ENCODE results near the gene SMAD7.

Gene SMAD7

DNA sequence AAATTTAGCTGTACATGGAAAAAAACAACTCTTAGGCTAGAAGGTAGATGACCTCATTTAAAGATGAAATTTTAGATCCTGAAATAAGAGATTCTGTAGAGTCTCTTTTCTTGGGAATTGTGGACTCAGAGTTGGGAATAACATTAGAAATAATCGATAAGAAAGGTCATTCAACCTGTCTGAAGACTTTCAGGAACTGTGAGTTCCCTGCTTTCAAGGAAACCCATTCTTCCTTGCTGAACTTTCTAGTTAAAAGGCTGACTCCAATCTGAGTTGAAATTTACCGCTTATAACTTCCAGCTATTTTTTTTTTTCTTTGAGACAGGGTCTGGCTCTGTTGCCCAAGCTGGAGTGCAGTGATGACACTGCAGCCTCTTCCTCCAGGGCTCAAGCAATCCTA is 16.8 kb upstream of the SMAD7 start:
- in situ Hi-C loops (cut with MboI; ENCODE audit: low pct_unique_long_range_greater_than_20kb, low sequenced_read_pairs, unreplicated experiment), result no loop called here
- TF ChIP-seq, protein P1, sequence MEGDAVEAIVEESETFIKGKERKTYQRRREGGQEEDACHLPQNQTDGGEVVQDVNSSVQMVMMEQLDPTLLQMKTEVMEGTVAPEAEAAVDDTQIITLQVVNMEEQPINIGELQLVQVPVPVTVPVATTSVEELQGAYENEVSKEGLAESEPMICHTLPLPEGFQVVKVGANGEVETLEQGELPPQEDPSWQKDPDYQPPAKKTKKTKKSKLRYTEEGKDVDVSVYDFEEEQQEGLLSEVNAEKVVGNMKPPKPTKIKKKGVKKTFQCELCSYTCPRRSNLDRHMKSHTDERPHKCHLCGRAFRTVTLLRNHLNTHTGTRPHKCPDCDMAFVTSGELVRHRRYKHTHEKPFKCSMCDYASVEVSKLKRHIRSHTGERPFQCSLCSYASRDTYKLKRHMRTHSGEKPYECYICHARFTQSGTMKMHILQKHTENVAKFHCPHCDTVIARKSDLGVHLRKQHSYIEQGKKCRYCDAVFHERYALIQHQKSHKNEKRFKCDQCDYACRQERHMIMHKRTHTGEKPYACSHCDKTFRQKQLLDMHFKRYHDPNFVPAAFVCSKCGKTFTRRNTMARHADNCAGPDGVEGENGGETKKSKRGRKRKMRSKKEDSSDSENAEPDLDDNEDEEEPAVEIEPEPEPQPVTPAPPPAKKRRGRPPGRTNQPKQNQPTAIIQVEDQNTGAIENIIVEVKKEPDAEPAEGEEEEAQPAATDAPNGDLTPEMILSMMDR (IDR thresholded peaks at IDR 0.05; ENCODE audit: extremely low read depth, insufficient read depth, missing control alignments), result no peak
- DNase-seq (ENCODE audit: low spot score), result no peak

DNA sequence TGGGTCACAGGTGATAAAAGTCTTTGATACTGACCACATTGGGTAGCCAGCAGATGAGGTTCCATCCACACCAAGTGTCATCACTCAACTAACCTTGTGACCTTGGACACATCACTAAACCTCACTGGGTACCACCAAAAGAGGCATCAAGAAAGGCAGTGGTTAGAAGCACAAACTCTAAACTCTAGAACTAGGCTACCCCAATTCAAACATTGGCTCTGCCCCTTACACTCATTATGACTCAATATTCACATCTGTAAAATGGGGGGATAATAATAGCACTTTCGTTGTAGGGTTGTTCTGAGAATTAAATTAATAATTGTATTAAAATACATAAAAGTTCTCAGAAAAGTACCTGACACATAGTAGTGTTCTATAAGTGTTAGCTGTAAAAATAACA is 15.8 kb upstream of the SMAD7 start:
- TF ChIP-seq, protein P1 (IDR thresholded peaks at IDR 0.05; ENCODE audit: extremely low read depth, insufficient read depth, missing control alignments), result no peak
- no peak for DNase-seq (ENCODE audit: low spot score)
- in situ Hi-C loops (cut with MboI; ENCODE audit: low pct_unique_long_range_greater_than_20kb, low sequenced_read_pairs, unreplicated experiment), result no loop called here

DNA sequence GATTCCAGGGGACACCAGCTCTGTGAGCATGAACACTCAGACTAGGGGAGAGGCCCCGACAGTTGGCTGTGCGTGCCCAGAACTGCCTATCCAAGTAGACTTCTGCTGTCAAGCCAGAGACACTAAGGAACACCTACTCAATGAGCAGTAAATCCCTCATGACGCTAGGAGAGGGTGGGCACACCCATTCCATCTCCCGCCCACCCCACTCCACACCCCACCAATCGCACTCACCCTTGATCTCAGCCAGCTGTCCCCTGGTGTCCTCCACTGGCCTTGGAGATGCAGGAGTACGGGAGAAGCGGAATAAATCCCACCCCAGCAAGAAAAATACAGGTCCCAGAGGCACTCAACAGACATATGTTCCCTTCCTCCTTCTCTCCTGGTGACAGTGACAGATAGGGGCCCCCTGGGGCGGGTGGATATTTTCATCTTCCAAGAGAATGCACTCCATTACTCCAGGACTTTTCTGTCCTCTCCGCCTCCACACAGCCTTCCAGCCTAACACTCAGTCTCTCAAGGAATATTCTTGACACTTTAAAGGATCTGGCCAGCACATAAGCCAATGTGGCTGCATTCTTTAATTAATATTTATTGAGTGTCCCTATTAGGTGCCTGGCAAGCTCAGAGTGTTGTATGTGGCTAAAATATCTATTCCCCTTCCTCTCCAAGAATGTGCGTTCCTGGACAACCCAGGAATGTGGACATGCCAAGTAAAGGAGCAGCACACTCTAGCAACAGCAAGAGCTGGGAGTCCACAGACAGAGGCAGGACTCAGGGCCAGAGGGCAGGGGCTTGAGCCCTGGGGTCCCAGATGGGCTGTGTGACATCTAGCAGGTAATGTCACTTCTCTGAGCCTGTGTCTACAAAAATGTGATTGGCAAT is 13.1 kb upstream of the SMAD7 start:
- in situ Hi-C loops (cut with MboI; ENCODE audit: low pct_unique_long_range_greater_than_20kb, low sequenced_read_pairs, unreplicated experiment), result no loop called here

DNA sequence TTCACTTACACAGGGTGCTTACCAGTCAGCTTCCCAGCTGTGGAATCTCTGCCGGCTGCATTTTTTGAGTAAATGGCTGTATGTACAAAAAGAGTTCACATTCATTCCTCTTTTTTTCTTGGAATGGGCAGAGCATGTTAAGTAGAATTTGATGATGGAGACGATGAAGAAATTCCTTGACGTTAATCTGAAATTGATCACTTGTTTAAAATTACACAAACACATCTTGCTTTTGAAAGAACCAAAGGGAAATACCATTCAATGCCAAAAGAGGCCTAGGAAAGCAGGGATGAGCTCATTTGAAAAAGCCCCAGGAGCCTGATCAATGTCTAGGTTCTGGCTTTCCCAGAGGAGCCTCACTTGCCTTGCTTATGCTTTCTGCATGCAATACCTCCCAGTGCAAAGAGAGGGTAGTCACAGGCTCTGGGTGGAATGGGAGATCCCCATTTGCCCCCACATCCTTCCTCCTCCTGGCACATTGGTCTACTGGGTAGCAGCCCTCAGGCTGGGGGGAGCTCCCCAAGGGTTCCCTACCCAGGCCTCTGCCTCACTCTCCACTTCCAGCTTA is 12.3 kb upstream of the SMAD7 start:
- in situ Hi-C loops (cut with MboI; ENCODE audit: low pct_unique_long_range_greater_than_20kb, low sequenced_read_pairs, unreplicated experiment), result no loop called here
- TF ChIP-seq, protein P1 (IDR thresholded peaks at IDR 0.05; ENCODE audit: extremely low read depth, insufficient read depth, missing control alignments), result no peak
- DNase-seq (ENCODE audit: low spot score), result no peak

More for the DNA sequence above, 13.1 kb upstream of the SMAD7 start:
- TF ChIP-seq, protein P1 (IDR thresholded peaks at IDR 0.05; ENCODE audit: extremely low read depth, insufficient read depth, missing control alignments), result no peak
- DNase-seq (ENCODE audit: low spot score), result no peak

DNA sequence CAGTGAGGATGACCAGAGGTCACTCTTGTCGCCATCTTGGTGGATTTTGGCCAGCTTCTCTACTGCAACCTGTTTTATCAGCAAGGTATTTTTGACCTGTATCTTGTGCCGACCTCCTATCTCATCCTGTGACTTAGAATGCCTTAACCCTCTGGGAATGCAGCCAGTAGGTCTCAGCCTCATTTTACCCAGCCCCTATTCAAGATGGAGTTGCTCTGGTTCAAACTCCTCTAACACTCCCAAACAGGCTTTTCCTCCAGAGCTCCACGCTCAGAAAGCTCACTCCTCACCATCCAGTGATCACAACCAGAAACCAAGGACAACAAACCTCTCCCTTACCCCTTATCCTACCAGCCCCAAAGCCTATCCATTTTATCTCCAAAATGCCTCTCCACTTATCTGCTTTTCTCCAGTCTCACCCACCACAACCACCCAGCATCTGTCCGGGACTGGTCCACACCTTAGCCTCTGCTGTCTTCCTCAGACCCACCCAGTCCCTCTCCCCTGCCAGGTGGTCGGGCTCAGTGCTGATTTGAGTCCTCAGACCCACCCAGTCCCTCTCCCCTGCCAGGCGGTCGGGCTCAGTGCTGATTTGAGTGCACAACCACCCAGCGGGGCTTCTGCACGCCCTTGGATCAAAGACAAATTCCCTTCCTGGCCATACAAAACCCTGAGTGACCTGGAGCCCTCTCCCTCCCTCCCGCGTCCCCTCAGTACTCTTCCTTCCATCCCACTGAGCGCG is 11.7 kb upstream of the SMAD7 start:
- in situ Hi-C loops (cut with MboI; ENCODE audit: low pct_unique_long_range_greater_than_20kb, low sequenced_read_pairs, unreplicated experiment), result no loop called here
- DNase-seq (ENCODE audit: low spot score), result no peak
- TF ChIP-seq, protein P1 (IDR thresholded peaks at IDR 0.05; ENCODE audit: extremely low read depth, insufficient read depth, missing control alignments), result no peak

DNA sequence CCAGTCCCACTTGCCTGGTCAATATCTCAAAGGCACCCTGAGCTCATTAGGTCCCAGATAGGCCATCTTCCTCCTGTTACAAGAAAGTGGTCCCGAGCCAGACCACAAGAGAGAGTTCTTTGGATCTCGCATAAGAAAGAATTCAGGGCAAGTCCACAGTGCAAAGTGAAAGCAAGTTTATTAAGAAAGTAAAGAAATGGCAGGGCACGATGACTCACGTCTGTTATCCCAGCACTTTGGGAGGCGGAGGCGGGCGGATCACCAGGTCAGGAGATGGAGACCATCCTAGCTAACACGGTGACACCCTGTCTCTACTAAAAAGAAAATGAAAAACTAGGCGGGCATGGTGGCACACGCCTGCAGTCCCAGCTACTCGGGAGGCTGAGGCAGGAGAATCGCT is 10.8 kb upstream of the SMAD7 start:
- TF ChIP-seq, protein P1 (IDR thresholded peaks at IDR 0.05; ENCODE audit: extremely low read depth, insufficient read depth, missing control alignments), result no peak
- in situ Hi-C loops (cut with MboI; ENCODE audit: low pct_unique_long_range_greater_than_20kb, low sequenced_read_pairs, unreplicated experiment), result no loop called here
- no peak for DNase-seq (ENCODE audit: low spot score)
